ENCODE measurements around the gene SLC4A7. TPM values are rescaled to one million over a fixed set of nuclear protein-coding genes. Genes with fewer than 3 reads are reported as not detected.

Gene SLC4A7
- 111 and 143 TPM in 2 replicates for total RNA-seq (ENCODE audit: low replicate concordance)

GRCh38 chr3:27484015-27484844 lies at the start of gene SLC4A7:
SLC4A7 (minus strand) TSS chr3:27484384; CDS start chr3:27484126, 258 bp downstream.

GRCh38 chr3:27368831-27369607 lies 115.2 kb downstream of the SLC4A7 start, which contains the start of gene NEK10:
NEK10 (minus strand) TSS chr3:27369383; CDS start chr3:27352882, 16,501 bp downstream.

Other genes starting within 250 kb of the SLC4A7 start
- 6.5 and 35.3 TPM in 2 replicates for gene NEK10, start 115.0 kb downstream of the SLC4A7 start, total RNA-seq (ENCODE audit: low replicate concordance)
- not detected in 2 replicates for gene EOMES, start 237.9 kb upstream of the SLC4A7 start, total RNA-seq (ENCODE audit: low replicate concordance)